ENCODE measurements around the gene OVCH2. TPM values are rescaled to one million over a fixed set of nuclear protein-coding genes. Genes with fewer than 3 reads are reported as not detected.

OVCH2 gene
- total and polyA plus RNA-seq, 10 of the 15 experiments (the other 5 are each of a cell fraction or from before 2014, with no cell fraction given), result not detected

GRCh38 chr11:7668911-7669310, 37.4 kb downstream of the OVCH2 start:
- FAIRE-seq (no peak), ATAC-seq (no peak), DNase-seq (ENCODE audit: low read depth, low spot score) (no peak)
- ChIA-PET CTCF (interaction anchor here (1.0 to 1.9 kb wide), 5 partner anchors 19 to 156 kb away, joined by 4 to 9 read pairs (median 5); partner anchors contain the start of gene PPFIBP2), POLR2A (no interaction called here), RAD21 (ENCODE audit: unreplicated experiment) (no interaction called here), SMC1A (ENCODE audit: uncharacterized antibody, unreplicated experiment) (interaction anchor here (0.7 to 1.8 kb wide), 5 partner anchors 26 to 287 kb away, joined by 3 to 5 read pairs (median 4); no protein-coding TSS in a partner anchor)
- intact Hi-C loops (cut with micrococcal nuclease; ENCODE audit: unreplicated experiment) (loop anchor here (5.0 kb wide), 1 partner anchor 92 kb away; no protein-coding TSS in a partner anchor), in situ Hi-C loops (cut with MboI) (no loop called here)
- peaks cover 1 to 13% of the 10 kb centered on the region in 2 experiments; a peak in 3 of 4 replicates for H3K36me3 ChIP-seq (ENCODE audit: control insufficient read depth in 2 of 2, insufficient read depth in 2 of 2, low read length in 1 of 2)
- H2AFZ ChIP-seq (ENCODE audit: control insufficient read depth, low read depth, low read length), result no peak overlapping the region
- TF ChIP-seq POU2F2 (IDR thresholded peaks at IDR 0.05; ENCODE audit: borderline replicate concordance, low read depth, low read length) (no peak), USF1 (IDR thresholded peaks at IDR 0.05; ENCODE audit: borderline replicate concordance, extremely low read length, insufficient read depth, low read depth, low read length) (no peak), RAD51 (IDR thresholded peaks at IDR 0.05) (no peak), IRF3 (IDR thresholded peaks at IDR 0.05) (no peak), SRF (IDR thresholded peaks at IDR 0.05; ENCODE audit: low read depth in 2 of 2, low read length in 2 of 2) (no peak), SIX5 (IDR thresholded peaks at IDR 0.05; ENCODE audit: low read depth, low read length, severe bottlenecking) (no peak), NFYB (IDR thresholded peaks at IDR 0.05; ENCODE audit: insufficient read depth, low read depth, low read length) (no peak), SUPT20H (IDR thresholded peaks at IDR 0.05; ENCODE audit: borderline replicate concordance, control insufficient read depth, low read depth, low read length) (no peak), NFXL1 (IDR thresholded peaks at IDR 0.05; ENCODE audit: borderline replicate concordance) (no peak), ZZZ3 (IDR thresholded peaks at IDR 0.05; ENCODE audit: control insufficient read depth, insufficient read length, low read depth) (no peak), JUND (IDR thresholded peaks at IDR 0.05; ENCODE audit: low read depth, low read length) (no peak), SREBF2 (IDR thresholded peaks at IDR 0.05; ENCODE audit: low read length) (no peak), USF2 (IDR thresholded peaks at IDR 0.05; ENCODE audit: borderline replicate concordance, low read depth, low read length) (no peak), BACH1 (IDR thresholded peaks at IDR 0.05; ENCODE audit: borderline replicate concordance) (no peak), FOS (IDR thresholded peaks at IDR 0.05; ENCODE audit: borderline replicate concordance, extremely low read depth, insufficient read length) (no peak), ATF3 (IDR thresholded peaks at IDR 0.05; ENCODE audit: borderline replicate concordance, extremely low read depth, low read depth, low read length) (no peak), ZBTB40 (IDR thresholded peaks at IDR 0.05; ENCODE audit: borderline replicate concordance) (no peak)
- H3K9me3 ChIP-seq (replicated peaks; ENCODE audit: control insufficient read depth, insufficient read depth, low read length), result no peaks in the 10 kb centered on the region
- no TSS peak for BruUV-seq (replicated peaks)
- H3K9ac ChIP-seq (ENCODE audit: control insufficient read depth, insufficient read depth, low read length), result no peak overlapping the region
- H3K4me2 ChIP-seq (ENCODE audit: control insufficient read depth, insufficient read depth), result no peak overlapping the region
- peaks cover 36% of the 10 kb centered on the region for H3K4me1 ChIP-seq (ENCODE audit: control insufficient read depth, insufficient read depth, low read length)
- no peaks in the 10 kb centered on the region for H3K27me3 ChIP-seq (replicated peaks in 1 of 2; ENCODE audit: control insufficient read depth in 2 of 2, insufficient read depth in 2 of 2, low read length in 1 of 2)
- H3K4me3 ChIP-seq, result no peak overlapping the region
- H3K79me2 ChIP-seq (ENCODE audit: control insufficient read depth, insufficient read depth, low read length), result peaks cover 2% of the 10 kb centered on the region
- H4K20me1 ChIP-seq (ENCODE audit: control insufficient read depth, insufficient read depth), result no peaks in the 10 kb centered on the region
- no peak overlapping the region for H3K27ac ChIP-seq (ENCODE audit: control insufficient read depth, insufficient read depth)
- WGBS (ENCODE audit: insufficient coverage, insufficient replicate concordance, low lambda C conversion rate, missing lambda C conversion rate), result 95% methylated on average over 5 of the region's 5 CpGs
